HG02970 (cell line): ENCODE measurements around the gene PPP1R1B.

Experiments
- ATAC-seq: cut with Tn5 transposase; IDR thresholded peaks from one replicate; pipeline ENCODE4 v1.9.1; 2021; ENCODE audit warnings: mild to moderate bottlenecking, moderate library complexity, moderate number of reproducible peaks; ENCODE audit not compliant: unreplicated experiment, low FRiP score

The PPP1R1B gene

GRCh38 chr17:39678340-39679116 is 51.8 kb downstream of the PPP1R1B start:
- no peak for ATAC-seq

DNA sequence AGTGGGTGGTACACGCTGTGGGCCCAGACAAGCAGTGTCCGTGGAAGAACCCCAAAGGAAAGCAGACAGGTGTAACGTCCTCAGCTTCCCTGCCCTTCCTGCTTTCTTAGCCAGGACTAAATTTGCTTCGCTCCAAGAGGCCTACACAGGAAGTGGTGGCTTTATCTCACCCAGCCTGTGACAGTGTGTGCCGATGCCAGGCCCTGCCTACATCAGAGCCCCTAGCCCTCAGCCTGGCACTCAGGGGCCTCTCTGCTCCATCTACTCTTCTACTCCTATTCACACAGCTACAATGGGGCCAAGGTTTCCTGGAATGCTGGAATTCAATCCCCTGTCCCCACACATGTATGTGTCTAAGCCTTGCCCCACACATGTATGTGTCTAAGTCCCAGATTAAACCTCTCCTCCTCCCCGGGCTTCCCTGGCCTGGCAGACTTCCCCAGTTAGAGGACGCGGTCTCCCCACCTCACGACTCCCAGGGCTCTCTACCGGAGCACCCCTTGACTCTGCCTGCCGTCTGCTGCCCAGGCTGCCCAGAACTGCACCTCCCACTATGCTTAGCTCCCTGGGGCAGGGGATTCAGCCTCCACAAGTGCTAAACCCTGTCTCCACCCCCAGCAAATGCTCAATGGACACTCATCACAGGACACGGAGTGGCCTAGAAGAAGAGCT is 52.9 kb downstream of the PPP1R1B start:
- ATAC-seq = no peak

DNA sequence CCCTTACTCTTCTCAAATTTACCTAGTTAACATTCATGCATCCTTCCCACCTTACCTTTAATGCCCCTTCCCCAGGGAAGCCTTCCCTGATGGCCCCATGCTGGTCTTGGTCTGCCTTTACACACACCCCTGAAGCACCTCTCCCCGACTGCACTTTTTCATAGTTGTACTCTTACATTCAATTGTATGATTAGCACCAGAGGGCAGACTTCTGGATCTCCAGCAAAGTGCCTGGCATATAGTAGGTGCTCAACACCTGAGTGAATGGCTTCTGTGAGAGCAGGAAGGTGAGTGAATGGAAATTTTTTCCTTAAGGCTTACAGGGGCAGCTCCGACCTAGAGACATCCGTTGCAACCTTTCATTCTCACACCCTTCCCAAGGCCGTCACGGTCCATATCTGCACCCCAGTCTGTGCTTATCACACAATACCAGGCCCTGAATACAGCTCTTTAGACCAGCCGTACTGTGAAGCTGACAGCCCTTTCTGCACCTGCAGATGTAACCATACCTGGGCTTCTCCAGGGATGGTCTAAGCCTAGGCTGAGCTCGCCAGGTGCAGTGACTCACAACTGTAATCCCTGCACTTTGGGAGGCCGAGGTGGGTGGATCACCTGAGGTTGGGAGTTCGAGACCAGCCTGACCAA is 56.7 kb downstream of the PPP1R1B start:
- no peak for ATAC-seq

- no peak for ATAC-seq
Measured at GRCh38 chr17:39684369-39685192, 57.8 kb downstream of the PPP1R1B start.
